Endothelial cell of umbilical vein (primary cell): ENCODE data around the gene ALKBH6.

Source experiments
- CTCF ChIP-seq, 2 donors: IDR thresholded peaks; 1 replicate in 1 of 2; 2 replicates in 1 of 2; pipeline ENCODE4 v1.5.1; 2011; ENCODE audit warnings: low read length in 2 of 2, mild to moderate bottlenecking in 2 of 2, moderate library complexity in 2 of 2, control low read depth in 1 of 2, inconsistent platforms in 1 of 2, low read depth in 1 of 2; ENCODE audit not compliant: insufficient read depth in 1 of 2; ENCODE audit errors: extremely low read depth in 1 of 2
- EZH2 ChIP-seq: IDR thresholded peaks from 2 replicates; pipeline ENCODE4 v1.6.1; 2012; ENCODE audit warnings: borderline replicate concordance, low read depth, mild to moderate bottlenecking, moderate library complexity, low read length, inconsistent platforms; ENCODE audit not compliant: severe bottlenecking
- FOS ChIP-seq: IDR thresholded peaks from 2 replicates; pipeline ENCODE4 v1.6.1; 2011; ENCODE audit warnings: mild to moderate bottlenecking, low read length, moderate library complexity, borderline replicate concordance; ENCODE audit not compliant: insufficient read depth
- GATA2 ChIP-seq: IDR thresholded peaks from 2 replicates; pipeline ENCODE4 v1.7.0; 2011; ENCODE audit warnings: low read depth, mild to moderate bottlenecking, moderate library complexity, mixed read lengths, low read length; ENCODE audit not compliant: insufficient read length, insufficient read depth
- JUN ChIP-seq: IDR thresholded peaks from 2 replicates; pipeline ENCODE4 v1.6.1; 2011; ENCODE audit warnings: borderline replicate concordance, low read depth; ENCODE audit not compliant: insufficient read length, insufficient read depth
- MAX ChIP-seq: IDR thresholded peaks from 2 replicates; pipeline ENCODE4 v1.6.1; 2011; ENCODE audit not compliant: insufficient read depth, insufficient read length
- MYC ChIP-seq: IDR thresholded peaks from one replicate; pipeline ENCODE4 v1.6.1; 2011; ENCODE audit warnings: mild to moderate bottlenecking, low read depth, low read length
- POLR2A ChIP-seq: IDR thresholded peaks from 2 replicates; pipeline ENCODE4 v1.6.1; 2012; ENCODE audit warnings: low read depth, mild to moderate bottlenecking, control low read depth, low read length
- POLR2AphosphoS5 ChIP-seq: IDR thresholded peaks from 2 replicates; pipeline ENCODE4 v1.6.1; 2012; ENCODE audit warnings: low read depth, mild to moderate bottlenecking, control low read depth, low read length, moderate library complexity; ENCODE audit not compliant: insufficient read depth

- TF ChIP-seq CTCF (IDR thresholded peaks at IDR 0.05; ENCODE audit: extremely low read depth in 1 of 2, insufficient read depth in 1 of 2, low read depth in 1 of 2, low read length in 2 of 2) (no peak), POLR2A (no peak), POLR2AphosphoS5 (no peak), EZH2 (no peak), JUN (no peak), MYC (no peak), MAX (no peak), FOS (no peak), GATA2 (no peak)
Measured at GRCh38 chr19:36031308-36031707, 17.3 kb upstream of the ALKBH6 start.
